Measurements from ENCODE around the gene LRRC39.
"Not testable (repeated sequence)": the region's sequence is repeated elsewhere in the genome, so short reads cannot be mapped to it uniquely, and the experiment has no call there.

LRRC39 gene

DNA sequence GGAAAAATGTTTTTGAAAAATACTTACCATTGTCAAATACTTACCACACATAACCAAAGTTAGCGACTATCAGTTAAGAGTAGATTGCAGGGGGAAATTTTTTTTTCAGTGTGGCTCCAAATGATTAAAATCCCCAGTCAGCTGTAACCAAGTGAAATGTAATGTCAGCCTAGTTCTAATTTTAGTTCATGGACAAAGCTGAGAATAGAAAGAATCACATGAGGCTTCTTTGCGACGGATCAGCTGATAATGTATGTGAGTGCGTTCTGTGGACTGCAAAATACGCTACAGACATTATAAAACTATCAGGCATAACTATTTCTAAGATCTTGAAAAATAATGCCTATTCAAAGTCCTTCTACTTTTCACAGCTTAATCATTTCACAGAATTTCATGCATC is at the start of gene LRRC39:
LRRC39 (minus strand) TSS at position 166 of the 400 bp plus-strand sequence. CDS start 9,740 bp downstream, outside the sequence.
- no peak for DNase-seq (ENCODE audit: low read depth, low spot score)

GRCh38 chr1:100222428-100222827 is 44.4 kb upstream of the LRRC39 start:
- DNase-seq (ENCODE audit: low read depth, low spot score): no peak

GRCh38 chr1:100219883-100220282 is 41.8 kb upstream of the LRRC39 start:
- no peak for DNase-seq (ENCODE audit: low read depth, low spot score)

- DNase-seq (ENCODE audit: low read depth, low spot score): no peak
Observed at GRCh38 chr1:100219457-100219856, 41.4 kb upstream of the LRRC39 start.

- DNase-seq (ENCODE audit: low read depth, low spot score): no peak
Observed at GRCh38 chr1:100217834-100218233, 39.8 kb upstream of the LRRC39 start.

GRCh38 chr1:100215101-100215500 is 37.0 kb upstream of the LRRC39 start:
- DNase-seq (ENCODE audit: low read depth, low spot score): no peak

DNA sequence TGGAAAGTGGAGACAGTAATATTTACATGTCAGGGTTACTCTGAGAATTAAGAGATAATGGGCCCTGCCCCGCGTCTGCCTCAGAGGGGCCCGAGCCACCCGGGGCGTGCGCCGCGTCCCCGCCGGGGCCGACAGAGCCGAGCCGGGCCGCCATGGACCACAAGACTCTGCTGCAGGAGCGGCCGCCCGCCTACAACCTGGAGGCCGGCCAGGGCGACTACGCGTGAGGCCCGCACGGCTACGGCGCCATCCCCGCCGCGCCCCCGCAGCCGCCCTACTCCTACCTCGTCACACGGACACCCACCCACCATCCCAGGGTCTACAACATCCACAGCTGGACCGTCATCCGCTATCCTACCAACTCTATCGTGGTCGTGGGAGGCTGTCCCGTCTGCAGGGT is 35.1 kb upstream of the LRRC39 start:
- no peak for DNase-seq (ENCODE audit: low read depth, low spot score)

GRCh38 chr1:100206301-100206700 is 28.2 kb upstream of the LRRC39 start:
- DNase-seq (ENCODE audit: low read depth, low spot score): no peak

- DNase-seq (ENCODE audit: low read depth, low spot score): not testable (repeated sequence)
Observed at GRCh38 chr1:100205593-100205992, 27.5 kb upstream of the LRRC39 start.

- DNase-seq (ENCODE audit: low read depth, low spot score): not testable (repeated sequence)
Observed at GRCh38 chr1:100205103-100205502, 27.0 kb upstream of the LRRC39 start.

DNA sequence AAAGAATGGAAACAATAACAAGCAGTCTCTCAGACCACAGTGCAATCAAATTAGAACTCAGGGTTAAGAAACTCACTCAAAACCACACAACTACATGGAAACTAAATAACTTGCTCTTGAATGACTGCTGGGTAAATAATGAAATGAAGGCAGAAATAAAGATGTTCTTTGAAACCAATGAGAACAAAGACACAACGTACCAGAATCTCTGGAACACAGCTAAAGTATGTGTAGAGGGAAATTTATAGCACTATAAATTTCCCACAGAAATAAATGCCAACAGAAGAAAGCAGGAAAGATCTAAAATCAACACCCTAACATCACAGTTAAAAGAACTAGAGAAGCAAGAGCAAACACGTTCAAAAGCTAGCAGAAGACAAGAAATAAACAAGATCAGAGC is 24.6 kb upstream of the LRRC39 start:
- not testable (repeated sequence) for DNase-seq (ENCODE audit: low read depth, low spot score)

DNA sequence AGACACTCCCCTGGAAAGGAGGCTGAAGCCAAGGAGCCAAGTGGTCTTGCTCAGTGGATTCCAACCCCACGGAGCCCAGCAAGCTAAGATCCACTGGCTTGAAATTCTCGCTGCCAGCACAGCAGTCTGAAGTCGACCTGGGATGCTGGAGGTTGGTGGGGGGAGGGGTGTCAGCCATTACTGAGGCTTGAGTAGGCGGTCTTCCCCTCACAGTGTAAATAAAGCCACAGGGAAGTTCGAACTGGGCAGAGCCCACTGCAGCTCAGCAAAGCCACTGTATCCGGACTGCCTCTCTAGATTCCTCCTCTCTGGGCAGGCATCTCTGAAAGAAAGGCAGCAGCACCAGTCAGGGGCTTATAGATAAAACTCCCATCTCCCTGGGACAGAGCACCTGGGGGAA is 22.0 kb upstream of the LRRC39 start:
- not testable (repeated sequence) for DNase-seq (ENCODE audit: low read depth, low spot score)

GRCh38 chr1:100198596-100198995 is 20.5 kb upstream of the LRRC39 start:
- no peak for DNase-seq (ENCODE audit: low read depth, low spot score)

GRCh38 chr1:100188617-100189016 is 10.6 kb upstream of the LRRC39 start:
- no peak for DNase-seq (ENCODE audit: low read depth, low spot score)

- no peak for DNase-seq (ENCODE audit: low read depth, low spot score)
Observed at GRCh38 chr1:100187912-100188311, 9.9 kb upstream of the LRRC39 start.

DNA sequence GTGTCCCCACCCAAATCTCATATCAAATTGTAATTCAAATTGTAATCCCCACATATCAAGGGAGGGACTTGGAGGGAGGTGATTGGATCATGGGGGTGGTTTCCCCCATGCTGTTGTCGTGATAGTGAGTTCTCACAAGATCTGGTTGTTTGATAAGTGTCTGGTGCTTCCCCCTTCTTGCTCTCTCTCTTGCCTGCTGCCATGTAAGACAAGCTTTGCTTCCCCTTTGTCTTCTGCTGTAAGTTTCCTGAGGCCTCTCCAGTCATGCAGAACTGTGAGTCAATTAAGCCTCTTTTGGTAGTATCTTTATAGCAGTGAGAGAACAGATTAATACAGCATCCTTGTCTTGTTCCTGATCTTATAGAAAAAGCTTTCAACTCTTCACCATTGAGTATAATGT is 6.5 kb upstream of the LRRC39 start:
- no peak for DNase-seq (ENCODE audit: low read depth, low spot score)

- DNase-seq (ENCODE audit: low read depth, low spot score): no peak
Observed at GRCh38 chr1:100183370-100183769, 5.3 kb upstream of the LRRC39 start.

DNA sequence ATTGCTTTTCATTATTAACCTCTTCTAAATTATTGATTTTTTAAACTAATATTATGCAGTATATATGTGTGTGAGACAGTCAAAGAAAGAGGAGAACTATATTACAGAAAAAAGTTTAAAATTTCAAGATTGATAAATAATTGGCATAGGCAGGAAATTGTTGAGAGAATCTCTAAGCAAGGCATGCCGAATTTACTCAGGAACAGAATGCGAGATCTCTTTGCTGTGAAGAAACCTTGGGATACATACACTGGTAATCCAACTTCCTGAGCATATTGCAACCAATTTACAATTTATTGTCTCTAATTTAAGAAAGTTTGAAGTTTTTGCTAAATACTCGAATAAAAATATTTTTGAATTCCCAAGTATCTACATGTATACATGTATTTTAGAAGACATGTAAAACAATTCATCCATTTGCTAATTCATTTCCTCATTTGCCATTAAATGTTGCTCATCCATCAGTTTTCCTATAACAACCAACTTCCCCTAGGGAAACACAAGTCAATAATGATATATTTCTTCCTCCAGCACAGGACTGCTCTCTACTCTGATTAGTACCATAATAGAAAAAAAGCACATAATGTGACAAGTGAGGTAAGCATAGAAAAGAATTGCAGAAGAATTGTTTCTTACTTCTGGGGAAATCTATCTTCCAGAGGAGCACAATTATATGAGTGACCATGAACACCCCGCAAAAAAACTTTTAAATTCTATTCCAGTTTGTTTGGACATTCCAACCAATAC is 588 bp downstream of the LRRC39 start:
- DNase-seq (ENCODE audit: low read depth, low spot score): no peak

GRCh38 chr1:100168051-100168450 is 10.0 kb downstream of the LRRC39 start:
- DNase-seq (ENCODE audit: low read depth, low spot score): no peak

- DNase-seq (ENCODE audit: low read depth, low spot score): no peak
Observed at GRCh38 chr1:100164702-100165101, 13.4 kb downstream of the LRRC39 start.

- peak; percentile 22 for DNase-seq (ENCODE audit: low read depth, low spot score)
Observed at GRCh38 chr1:100164216-100164615, 13.8 kb downstream of the LRRC39 start.

GRCh38 chr1:100162881-100163280 is 15.2 kb downstream of the LRRC39 start:
- DNase-seq (ENCODE audit: low read depth, low spot score): no peak

- no peak for DNase-seq (ENCODE audit: low read depth, low spot score)
Observed at GRCh38 chr1:100152271-100152670, 25.8 kb downstream of the LRRC39 start.

DNA sequence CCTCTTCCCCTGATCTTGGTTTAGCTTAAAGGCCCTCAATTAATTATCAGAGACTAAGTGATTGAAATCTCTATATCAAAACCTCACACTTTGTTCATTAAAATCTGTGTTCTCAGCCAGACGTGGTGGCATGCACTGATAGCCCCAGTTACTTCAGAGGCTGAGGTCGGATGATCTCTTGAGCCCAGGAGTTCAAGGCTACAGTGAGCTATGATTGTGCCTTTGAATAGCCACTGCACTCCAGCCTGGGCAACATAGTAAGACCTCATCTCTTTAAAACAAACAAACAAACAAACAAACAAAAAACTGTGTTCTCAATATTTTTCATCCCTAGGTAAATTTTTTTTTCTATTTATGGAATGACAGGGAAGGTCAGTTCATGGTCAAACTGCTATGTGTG is 26.4 kb downstream of the LRRC39 start:
- no peak for DNase-seq (ENCODE audit: low read depth, low spot score)

Measured in brain pericyte (primary cell).